Activated T-cell treated with anti-CD3 and anti-CD28 coated beads, Interleukin-2, amount 50 U/mL, for 1 hour (primary cell): ENCODE results near the gene WDR64.
"Not testable (repeated sequence)": the region's sequence is repeated elsewhere in the genome, so short reads cannot be mapped to it uniquely, and the experiment has no call there.

ENCODE experiments used
- DNase-seq: peaks from one replicate; pipeline ENCODE4 v3.0.0-alpha.2; 2020

Gene WDR64

DNA sequence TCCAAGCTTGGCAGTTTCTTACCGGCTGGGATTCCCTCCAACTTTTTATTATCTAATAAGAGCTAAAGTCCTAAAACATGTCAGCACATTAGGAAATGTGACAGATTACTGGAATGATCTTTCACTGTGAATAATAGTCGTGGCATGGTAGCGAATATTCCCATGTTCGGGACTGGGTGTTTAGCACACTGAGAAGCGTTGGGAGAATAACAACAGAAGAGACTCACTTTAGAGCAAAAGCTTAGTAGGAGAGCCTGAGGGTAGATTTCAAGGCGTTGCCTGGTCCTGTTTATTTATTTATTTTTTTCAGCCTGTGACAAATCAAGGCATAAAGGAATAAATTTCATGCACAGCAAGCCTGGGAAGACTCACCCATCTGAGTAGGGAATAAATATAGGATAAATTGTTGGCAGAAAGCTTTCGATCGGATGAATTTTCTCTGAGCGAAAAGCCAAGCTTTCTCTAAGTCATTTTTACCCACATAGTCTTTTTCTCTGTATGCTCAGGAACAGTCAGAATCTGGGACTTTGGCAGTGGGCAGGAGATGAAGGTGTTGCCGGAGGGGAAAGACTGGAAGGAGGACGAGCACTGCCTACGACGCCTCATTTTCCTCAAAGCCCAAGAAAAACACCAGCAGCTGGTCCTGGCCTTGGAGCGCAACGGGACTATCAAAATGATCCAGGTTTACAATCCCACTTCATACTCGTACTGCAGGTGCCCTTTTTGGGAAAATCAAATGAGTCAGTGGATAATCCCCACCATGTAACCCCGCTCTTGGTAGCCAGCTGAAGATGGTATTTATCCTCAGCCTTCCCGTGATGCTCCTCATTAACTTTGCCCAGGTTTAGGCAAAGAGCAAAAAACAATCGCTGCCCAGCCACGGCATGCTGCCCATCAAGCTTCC is 97.2 kb downstream of the WDR64 start:
- DNase-seq = no peak

DNA sequence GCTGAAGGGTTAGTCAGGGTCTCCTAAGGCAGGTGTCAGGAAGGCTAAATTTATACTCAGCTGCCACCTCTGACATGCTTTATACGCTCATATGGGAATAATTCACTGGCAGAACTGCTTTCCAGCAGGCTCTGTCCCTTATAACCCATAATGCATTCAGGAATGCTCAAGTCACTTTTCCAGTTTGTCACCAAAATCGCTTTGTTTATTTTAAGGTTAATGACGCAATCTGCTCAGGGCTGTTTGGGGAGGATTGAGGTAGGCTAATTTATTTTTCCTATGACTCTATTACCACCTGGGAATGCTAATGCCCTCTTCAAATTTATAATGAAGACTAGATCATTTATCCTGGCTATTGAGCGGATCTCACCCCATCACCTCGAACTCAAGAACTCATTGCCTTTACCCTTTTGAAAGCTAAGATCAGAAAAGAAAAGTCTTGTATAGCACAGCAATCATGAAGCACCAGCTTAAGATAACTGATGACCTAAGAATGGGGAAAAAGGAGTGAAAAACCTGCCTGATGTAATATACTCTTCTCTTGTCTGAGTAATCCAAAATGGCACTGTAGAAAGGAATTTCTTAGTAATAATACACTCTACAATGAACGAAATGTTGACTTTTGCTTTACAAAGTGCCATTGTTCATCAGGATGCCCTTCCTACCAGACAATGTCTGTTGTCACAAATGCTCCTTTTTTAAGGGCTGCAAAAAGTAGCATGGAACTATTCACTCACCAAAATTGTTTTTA is 98.0 kb downstream of the WDR64 start:
- no peak for DNase-seq

DNA sequence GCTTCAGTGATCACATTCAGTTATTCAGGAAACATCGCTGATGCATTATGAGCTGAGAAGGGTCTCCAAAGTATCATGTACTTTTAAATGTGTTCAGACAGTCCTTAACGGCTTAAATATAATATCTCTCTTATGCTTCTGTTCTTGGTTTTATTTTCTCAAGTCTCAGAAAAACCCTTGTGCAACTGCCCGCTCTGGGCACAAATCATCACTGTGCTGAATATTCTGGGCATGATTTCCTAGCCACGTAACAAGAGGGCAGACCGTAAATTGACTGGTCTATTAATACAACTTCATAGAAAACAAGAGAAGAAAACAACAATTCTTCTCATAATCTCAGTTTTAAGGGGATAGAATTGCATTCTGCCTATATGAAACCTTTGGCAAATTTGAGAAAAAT is 99.4 kb downstream of the WDR64 start:
- no peak for DNase-seq

DNA sequence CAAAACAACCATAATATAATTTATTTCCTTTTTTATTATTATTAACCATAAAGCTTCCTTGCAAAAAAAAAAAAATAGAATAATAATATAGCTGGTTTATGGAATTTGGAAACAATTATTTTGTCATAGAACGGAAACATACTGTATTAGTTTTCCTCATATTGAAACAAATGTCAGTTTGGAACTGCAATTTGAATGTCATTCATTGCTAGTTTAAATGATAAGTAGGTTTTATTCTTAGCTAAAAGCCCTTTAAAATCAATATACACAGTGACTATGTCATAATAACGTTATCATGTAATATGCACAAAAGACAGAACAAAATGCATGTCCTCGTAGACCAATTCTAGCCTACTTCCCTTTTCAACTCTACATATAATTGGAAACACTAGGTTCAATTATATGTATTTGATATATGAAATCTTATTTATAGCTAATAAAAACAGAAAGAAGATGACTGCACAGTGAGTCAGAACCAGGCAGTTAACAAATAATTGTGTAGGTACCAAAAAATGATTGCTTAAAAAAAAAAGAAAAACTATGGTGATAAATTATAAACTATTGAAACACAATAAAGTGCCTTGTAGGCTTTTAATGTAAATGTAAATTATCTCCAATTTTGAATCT is 110.7 kb downstream of the WDR64 start:
- no peak for DNase-seq

DNA sequence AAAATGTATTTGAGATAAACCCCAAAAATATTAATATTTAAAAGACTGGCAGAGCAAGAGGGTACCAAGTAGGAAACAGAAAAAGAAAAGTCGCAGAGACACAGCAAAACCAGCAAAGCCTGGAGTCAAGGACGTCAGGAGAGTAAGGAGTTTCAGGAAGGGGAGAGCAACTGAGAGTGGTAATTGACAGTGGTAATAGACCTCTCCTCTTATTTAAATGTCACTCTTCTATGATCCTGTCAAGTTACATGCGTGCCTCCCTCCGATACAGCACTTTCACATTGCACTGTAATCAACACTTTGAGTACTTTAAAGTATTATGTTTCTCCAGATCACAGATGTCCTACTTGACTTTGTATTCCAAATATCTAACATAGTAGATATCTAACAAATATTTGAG is 113.3 kb downstream of the WDR64 start:
- DNase-seq = no peak

DNA sequence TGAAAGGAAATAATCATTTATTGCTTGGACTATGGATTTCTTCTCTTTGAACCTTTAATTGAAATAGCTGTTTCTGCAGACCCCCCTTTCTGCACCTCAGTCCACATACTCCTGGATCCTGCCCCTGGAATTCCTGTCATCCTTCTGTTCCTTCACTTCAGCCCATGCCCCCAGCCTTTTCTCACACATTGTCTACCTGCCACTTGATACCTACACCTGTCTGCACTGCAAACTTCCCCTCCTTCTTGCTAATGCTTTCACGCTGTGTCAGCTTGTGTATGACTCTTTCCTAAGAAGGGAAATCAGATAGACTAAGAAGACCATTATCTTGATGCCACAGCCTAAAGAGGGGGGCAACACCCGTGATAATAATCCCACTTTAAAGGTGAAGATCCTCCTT is 115.7 kb downstream of the WDR64 start:
- no peak for DNase-seq

DNA sequence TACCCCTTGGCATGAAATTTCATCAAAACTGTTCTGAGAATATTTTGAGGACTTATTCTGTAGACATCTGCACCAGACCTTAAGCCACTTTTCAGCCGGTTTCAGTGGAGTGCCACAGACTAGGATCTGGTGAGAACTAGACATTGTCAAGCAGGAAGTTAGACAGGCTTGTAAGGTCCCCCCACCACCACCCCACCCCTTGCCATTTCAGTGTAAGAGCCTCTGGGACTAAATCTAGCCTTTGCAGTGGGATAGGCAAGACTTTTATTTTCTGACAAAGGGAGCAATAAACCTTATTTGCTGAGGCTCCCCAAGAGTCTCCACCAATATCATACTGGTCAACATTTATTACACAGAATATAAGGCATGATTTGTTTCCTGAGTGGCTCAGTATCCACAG is 118.0 kb downstream of the WDR64 start:
- DNase-seq = no peak

DNA sequence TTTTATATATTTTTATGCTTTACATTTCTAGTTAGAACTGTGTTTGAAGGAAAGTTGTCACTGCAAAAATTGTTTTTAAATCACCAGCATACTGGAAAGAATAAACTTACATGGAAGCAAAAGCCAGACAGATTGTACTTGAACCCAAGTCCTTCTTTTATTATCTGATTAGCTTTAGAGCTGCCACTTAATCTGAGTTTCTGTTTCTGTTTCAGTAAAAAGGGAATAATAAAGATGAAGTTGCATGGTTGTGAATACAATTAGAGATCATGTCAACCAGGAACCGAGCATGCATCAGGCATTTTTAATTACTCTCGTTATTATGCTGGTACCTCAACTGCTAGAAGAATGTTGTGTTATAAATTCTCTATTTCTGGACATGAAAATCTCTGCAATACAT is 119.0 kb downstream of the WDR64 start:
- DNase-seq = no peak

DNA sequence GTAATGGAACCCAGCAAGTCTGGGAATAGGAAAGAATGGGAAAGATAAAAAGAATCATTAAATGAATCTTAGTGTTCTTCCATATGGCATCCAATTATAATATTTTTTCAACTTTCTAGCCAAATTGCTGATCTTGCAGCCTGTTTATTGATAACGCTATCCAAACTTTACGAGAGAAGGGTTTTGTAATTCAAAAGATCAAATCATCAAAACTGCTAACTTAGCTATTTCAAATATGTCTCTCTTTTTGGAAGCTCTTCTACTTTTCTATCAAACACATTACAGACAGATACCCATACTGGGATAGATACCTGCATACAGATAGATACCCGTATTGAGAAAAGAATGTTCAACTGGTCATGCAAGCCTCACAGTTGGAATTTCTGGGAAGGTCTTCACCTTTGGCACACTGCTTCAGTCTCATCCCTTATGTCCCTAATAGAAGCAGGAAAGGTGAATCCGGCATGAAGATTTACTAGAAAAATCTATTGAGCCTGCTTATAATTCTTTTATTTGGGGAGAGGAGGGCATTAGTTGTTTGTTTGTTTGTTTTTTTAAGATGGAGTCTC is 120.9 kb downstream of the WDR64 start:
- DNase-seq = no peak

DNA sequence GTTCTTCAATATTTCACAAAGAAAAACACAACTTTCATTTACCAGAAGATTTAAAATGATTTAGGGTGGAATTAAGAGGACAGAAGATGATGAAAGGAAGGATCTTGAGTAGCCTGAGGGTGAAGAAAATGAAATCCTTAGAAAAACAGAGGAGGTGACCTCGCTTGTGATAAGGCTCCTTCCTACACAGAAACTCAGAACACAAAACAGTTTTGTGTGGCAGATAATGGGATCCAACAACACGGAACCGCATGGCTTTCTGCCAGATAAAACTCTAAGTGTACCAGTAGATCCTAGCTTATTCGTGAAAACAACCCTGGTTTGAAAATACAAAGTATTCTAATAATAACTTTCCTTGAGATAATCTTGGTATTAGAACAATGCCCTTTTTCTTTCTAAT is 121.9 kb downstream of the WDR64 start:
- DNase-seq = no peak

DNA sequence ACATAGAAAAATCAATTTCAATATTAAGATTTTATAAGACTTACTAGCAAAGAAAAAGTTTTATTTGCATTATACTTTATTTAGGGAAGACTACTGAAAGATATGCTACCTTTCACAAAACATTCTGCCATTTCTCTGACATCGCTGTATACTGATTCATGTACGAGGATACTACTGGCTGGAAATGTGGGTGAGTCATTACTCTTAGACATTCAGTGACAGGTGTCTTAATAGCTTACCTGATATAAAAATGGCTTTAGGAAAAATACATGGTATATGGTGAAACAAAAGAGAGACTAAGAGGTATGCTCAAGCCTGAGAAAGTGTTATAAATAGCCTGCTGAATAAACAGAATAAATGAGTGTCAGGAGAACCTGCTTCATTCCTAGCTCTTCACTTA is 122.9 kb downstream of the WDR64 start:
- DNase-seq = no peak

DNA sequence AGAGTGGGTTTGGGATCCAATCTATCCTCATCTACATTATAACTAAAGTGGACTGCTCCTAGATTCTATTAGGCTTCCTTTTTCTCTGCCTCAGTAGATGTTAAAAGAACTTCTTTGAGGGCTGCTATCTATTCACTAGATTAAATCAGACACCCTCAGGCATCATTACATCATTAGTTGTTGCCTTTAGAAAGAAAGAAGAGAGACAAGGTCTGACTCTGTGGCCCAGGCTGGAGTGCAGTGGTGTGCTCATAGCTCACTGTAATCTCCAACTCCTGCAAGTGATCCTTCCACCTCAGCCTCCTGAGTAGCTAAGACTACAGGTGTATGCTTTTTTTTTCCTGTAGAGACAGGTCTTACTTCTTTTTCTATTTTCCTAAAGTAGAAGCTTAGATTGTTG is 124.8 kb downstream of the WDR64 start:
- DNase-seq = no peak

DNA sequence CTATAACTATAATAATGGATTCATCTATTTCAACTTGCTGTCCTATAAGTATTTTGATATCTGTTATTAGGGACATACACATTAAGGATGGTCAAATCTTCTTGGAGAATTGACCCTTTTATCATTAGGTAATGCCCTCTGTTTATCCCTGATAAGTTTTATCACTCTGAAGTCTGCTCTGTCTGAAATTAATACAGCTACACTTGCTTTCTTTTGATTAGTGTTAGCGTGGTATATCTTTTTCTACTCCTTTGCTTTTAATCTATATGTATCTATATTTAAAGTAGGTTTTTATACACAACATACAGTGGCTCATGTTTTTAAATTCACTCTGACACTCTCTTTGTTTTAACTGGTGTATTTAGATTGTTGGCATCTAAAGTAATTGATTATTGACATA is 126.0 kb downstream of the WDR64 start:
- no peak for DNase-seq

DNA sequence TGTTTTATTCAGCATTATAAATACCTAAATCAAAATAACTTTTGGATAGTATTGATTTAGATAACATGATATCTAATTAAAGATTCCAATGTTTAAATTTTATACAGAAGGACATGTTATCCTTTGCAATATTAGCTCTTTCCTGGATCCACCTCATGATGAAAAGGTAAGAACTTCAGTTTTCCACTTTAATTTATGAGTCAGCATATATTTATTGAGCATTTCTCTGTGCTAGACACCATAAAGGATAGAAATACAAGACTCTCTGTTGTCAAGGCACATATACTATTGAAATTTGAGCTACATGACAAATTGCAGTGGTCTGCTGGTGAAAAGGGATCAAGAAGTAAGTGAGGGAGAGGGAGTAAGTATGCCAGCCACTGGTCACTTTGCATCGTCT is 127.8 kb downstream of the WDR64 start:
- DNase-seq = no peak

DNA sequence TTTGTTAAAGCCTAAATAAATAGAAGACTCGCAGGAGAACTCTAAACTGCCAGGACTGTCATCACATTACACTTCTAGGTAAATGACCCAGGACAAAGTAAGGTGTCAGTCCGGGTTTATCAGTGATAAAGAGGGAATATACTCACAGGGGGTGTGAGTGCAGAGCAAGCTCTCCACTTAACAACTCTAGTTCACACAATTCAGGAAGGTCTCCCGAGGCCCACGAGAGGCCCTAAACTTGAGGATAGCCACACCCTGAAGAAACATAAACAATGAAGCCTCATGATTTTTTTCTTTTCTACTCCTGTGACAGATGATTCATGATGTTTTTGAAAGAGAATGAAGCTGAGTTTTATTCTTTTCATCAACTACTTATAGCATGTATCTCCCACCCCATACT is 130.3 kb downstream of the WDR64 start:
- no peak for DNase-seq

DNA sequence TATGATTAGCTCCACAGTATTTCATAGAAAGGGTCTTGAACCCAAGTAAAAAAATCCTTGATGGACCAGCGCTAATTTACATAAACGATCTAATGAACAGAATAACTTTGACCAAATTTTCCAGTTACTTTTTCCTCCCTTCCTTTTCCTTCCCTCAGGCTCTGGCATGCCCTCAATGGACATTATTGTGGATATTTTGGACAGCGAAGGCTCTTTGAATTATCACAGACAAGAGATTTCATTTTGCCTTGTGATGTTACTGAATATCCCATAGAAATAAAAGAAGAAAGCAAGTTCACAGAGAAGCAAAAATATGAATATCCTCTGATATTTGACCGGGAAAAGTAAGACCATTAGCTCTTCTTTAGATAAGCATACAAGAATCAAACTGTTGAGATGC is 135.6 kb downstream of the WDR64 start:
- DNase-seq = no peak

DNA sequence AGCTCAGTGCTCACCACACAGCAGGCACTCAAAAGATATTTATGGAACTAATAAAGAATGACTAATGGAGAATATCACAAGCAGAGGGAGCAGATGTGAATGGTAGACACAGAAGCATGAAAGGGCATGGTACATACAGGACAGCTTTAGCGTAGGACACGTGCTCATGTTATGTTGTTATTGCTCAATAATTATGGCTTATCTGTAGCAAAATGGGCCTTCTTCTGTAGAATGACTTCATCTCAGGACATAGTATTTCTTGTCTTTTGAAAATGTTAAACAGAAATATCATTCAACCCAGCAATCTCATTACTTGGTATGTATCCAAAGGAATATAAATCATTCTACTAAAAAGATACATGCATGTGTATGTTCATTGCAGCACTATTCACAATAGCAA is 137.0 kb downstream of the WDR64 start:
- no peak for DNase-seq

DNA sequence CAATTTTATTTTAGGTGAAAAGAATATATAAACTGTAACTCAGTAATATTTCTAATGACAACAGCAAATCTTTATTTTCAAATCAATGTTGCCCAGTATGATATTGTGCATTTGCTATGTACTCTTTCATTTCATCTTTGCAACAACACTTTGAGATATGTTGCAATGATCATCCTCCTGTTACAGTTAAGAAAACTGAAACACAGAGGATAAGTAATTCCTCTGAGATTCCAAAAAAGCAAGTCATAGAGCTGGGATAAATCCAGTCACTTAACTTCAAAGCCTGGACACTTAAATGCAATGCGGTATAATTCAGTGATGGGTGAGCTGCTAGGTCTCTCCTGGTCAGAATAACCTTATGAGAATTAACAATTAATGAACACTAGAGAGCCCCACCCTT is 147.3 kb downstream of the WDR64 start:
- DNase-seq = no peak

DNA sequence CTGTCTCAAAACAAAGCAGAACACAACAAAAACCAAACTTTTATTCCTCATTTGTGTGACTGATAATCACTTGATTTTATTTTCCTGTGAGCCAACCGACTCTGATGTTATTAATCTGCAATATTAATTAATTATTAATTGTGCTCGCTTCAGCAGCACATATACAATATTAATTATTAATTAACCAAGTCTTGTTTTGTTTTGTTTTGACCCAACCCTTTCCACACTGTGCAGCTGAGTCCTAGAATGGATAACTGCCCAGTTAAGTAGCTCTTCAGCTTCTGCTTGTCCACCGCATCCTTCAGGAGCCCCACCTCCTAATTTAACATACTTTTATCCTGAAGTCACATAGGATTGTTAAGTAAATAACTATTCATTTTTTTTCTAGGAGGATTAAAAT is 148.6 kb downstream of the WDR64 start:
- DNase-seq = no peak

DNA sequence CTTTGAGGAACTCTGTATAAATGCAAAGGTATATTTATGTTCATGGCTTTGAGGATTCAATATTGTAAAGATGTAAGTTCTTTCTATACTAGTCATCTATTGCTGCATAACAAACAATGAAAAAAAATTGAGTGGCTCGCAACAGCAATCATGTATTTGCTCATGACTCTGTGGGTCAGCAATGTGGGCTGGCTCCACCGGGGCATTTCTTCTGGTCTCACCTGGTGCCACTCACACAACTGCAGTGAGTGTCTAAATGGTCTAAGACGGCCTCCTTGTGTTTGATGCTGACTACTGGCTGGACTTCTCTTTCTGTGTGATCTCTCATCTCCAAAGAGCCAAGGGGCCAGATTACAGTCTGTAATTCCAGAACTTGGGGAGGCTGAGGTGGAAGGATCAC is 150.8 kb downstream of the WDR64 start:
- DNase-seq = no peak

DNA sequence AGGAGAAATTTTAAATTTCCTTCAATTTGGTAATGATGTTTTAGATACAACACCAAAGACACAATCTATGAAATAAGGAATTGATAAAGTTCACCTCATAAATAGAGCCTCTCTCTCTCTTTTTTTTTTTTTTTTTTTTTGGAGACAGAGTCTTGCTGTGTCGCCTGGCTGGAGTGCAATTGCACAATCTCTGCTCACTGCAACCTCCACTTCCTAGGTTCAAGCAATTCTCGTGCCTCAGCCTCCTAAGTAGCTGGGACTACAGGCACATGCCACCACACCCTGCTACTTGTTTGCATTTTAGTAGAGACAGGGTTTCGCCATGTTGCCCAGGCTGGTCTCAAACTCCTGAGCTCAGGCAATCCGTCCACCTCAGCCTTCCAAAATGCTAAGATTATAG is 152.6 kb downstream of the WDR64 start:
- DNase-seq = not testable (repeated sequence)

DNA sequence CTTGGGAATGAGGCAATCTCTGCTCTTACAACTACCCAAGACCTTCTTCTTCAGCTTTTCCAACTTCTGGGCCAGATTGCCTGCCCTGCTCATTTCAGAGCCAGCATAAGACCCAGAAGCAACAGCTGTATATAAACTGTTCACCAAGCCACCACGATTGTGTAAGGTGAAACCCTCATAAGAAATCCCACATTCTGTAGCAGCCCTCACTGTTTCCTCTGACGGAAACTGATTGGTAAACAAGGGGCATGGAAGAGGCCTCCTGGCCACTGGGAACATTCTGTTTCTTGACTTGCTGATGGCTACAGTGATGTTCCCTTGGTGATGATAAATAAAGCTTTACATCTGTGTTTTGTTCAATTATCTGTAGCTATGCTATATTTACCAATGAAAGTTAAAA is 156.2 kb downstream of the WDR64 start:
- no peak for DNase-seq

DNA sequence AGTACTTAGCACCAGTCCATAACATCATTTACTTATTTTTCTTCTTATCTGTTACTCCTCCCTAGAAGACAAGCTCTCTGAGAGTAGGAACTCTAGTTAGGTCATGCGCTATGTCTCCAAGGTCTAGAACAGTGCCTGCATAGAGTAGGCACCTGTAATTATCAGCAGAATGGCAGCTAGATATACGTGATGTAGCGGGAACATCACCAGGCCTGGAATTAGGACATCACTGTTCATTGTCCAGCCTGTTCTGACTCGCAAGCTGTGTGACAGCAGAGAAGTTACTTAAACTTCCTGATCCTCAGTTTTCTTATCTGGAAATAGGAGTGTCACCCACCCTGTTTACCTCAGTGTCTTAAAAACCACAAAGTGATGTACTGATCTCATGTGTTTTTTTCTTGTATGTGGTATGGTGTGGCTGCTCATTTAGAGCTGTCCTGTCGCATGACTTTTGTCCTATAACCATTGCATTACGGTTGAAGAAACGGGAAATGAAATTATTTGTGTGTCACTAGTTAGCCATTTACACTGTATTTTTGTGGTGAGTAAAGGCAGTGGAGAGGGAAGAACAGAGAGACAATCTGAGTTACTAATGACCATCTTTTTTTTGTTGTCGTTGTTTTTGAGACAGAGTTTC is 158.8 kb downstream of the WDR64 start:
- DNase-seq = no peak
